Lung (tissue), 12 donors: Measurements from ENCODE around the gene CORO1C. TPM values are rescaled to one million over a fixed set of nuclear protein-coding genes. Genes with fewer than 3 reads are reported as not detected.
A peak's percentile ranks its signal among the peaks of the same experiment; 100 is the strongest.

Experiments used
- ATAC-seq: fragments of 200-7000 bp; cut with Tn5 transposase; one replicate; pipeline ENCODE4 v1.9.1; 2020; ENCODE audit warnings: moderate number of reproducible peaks; ENCODE audit not compliant: insufficient read depth, low FRiP score
- DNase-seq, 3 donors: peaks; one replicate each; pipeline ENCODE4 v3.0.0-alpha.2; 2013 to 2017
- H3K27ac ChIP-seq, 2 donors: one replicate each; pipeline ENCODE4 v1.5.1; 2013; ENCODE audit warnings: mild to moderate bottlenecking in 2 of 2, moderate library complexity in 2 of 2, control low read depth in 1 of 2, inconsistent platforms in 1 of 2, low read depth in 1 of 2, low read length in 1 of 2
- H3K27me3 ChIP-seq, 3 donors: one replicate each; pipeline ENCODE4 v1.5.1; 2013; ENCODE audit warnings: low read length in 2 of 3; ENCODE audit not compliant: control insufficient read depth in 3 of 3, insufficient read depth in 3 of 3
- H3K36me3 ChIP-seq, 4 donors: one replicate each; pipeline ENCODE4 v1.5.1; 2013; ENCODE audit warnings: low read length in 4 of 4, mild to moderate bottlenecking in 1 of 4, moderate library complexity in 1 of 4; ENCODE audit not compliant: control insufficient read depth in 4 of 4, insufficient read depth in 4 of 4
- H3K4me1 ChIP-seq, 5 donors: one replicate each; pipeline ENCODE4 v1.5.1; 2013; ENCODE audit warnings: low read length in 5 of 5, mild to moderate bottlenecking in 2 of 5, moderate library complexity in 1 of 5; ENCODE audit not compliant: control insufficient read depth in 5 of 5, insufficient read depth in 5 of 5
- H3K4me3 ChIP-seq: one replicate; pipeline ENCODE4 v1.5.1; 2013; ENCODE audit warnings: mild to moderate bottlenecking, control low read depth, moderate library complexity
- H3K9ac ChIP-seq, 2 donors: one replicate each; pipeline ENCODE4 v1.5.1; 2013; ENCODE audit warnings: low read length in 2 of 2, control low read depth in 1 of 2; ENCODE audit not compliant: insufficient read depth in 1 of 2
- H3K9me3 ChIP-seq, 4 donors: one replicate each; pipeline ENCODE4 v1.5.1; 2013; ENCODE audit warnings: low read length in 3 of 4, mild to moderate bottlenecking in 1 of 4, moderate library complexity in 1 of 4; ENCODE audit not compliant: control insufficient read depth in 4 of 4, insufficient read depth in 3 of 4
- CTCF ChIP-seq: IDR thresholded peaks from 2 replicates; pipeline ENCODE4 v1.5.1; 2012; ENCODE audit warnings: mild to moderate bottlenecking; ENCODE audit errors: control extremely low read depth, extremely low read depth
- WGBS, 2 donors: extraction: QIAGEN DNeasy Blood & Tissue Kit; methylation state at CpG; one replicate each; pipeline ENCODE4 v1.1.7; 2013; 5-methylcytosine and 5-hydroxymethylcytosine counted together
- polyA plus RNA-seq, 2 donors: library from polyadenylated mRNA; stranded (reverse); fragments of 200-250 nt; gene quantifications; one replicate each; pipeline ENCODE4 v1.2.1, GENCODE V29; 2013
- total RNA-seq, 2 donors: library from RNA; depleted of rRNA in 1 of 2; stranded (reverse); fragments of >200 nt in 1 of 2; gene quantifications; one replicate each; pipeline ENCODE4 v1.2.1, GENCODE V29; 2014 to 2021
- donor health status: control.
- donor health status: control.
- donor health status: Bipolar disorder and iron deficiency.
- donor health status: healthy.
- donor health status: DM: yes; HTN: yes; CAD: no.

Gene CORO1C
- total and polyA plus RNA-seq, 4 donors: 36.4 to 227 (median 105) TPM

GRCh38 chr12:108637222-108637971 lies 93.9 kb downstream of the CORO1C start:
- Histone ChIP-seq H3K4me3 (no peak overlapping the region), H3K27me3 (no peaks in the 10 kb centered on the region), H3K9ac (no peak overlapping the region), H3K27ac (no peak overlapping the region), H3K9me3 (no peaks in the 10 kb centered on the region), H3K4me1 (peaks cover 0 to 38% (median 19%) of the 10 kb centered on the region in 5 donors), H3K36me3 (no peaks in the 10 kb centered on the region)
- 69 to 79% methylated on average over 7 of the region's 7 CpGs for WGBS, 2 donors
- no peak for ATAC-seq
- no peak for DNase-seq
- no peak for TF ChIP-seq CTCF

DNA sequence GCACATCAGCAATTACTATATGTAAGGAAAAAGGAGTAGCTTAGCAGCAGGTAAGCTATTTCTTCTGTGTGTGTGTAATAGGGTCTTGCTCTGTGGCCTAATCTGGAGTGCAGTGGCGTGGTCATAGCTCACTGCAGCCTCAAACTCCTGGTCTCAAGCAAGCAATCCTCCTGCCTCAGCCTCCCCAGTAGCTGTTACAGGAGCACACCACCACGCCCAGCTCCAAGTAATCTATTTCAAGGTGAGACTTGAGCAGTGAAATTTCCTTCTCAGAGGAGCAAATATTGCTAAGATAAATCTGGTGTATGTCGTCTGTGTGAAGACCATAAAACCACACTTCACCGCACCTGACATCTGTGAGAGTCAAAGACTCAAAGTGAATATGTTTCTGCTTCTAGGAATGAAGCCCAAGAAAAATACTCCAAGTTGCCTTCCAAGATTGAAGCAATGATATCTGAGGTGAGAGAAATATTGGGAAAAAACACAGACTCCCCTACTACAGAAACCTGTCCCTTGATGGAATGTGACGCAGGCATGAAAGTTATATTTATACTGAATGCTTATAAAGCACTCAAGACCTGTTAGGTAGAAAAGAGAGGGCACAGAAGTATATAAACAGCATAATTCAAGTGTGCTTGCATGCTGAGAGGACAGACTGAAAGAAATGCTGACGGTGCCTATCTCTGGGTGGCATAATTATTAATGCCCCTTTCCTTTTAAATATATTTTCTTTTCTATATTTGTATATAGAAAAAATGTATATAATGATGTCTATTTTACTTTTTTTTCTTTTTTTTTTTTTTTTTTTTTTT lies 95.1 kb downstream of the CORO1C start:
- H3K27ac ChIP-seq: peak overlapping the region in 1 of 2 donors; percentile 61
- 64 to 65% methylated on average over 6 of the region's 6 CpGs for WGBS, 2 donors
- TF ChIP-seq CTCF: no peak
- DNase-seq (no peak), ATAC-seq (no peak)
- H3K4me3 ChIP-seq: no peak overlapping the region
- no peaks in the 10 kb centered on the region for H3K27me3 ChIP-seq
- H3K36me3 ChIP-seq: no peaks in the 10 kb centered on the region
- peak overlapping the region in 1 of 2 donors; percentile 29 for H3K9ac ChIP-seq
- peaks cover 0 to 33% (median 11%) of the 10 kb centered on the region in 5 donors for H3K4me1 ChIP-seq
- no peaks in the 10 kb centered on the region for H3K9me3 ChIP-seq

- H3K36me3 ChIP-seq: no peaks in the 10 kb centered on the region
- DNase-seq: no peak
- peak overlapping the region in 1 of 2 donors; percentile 29 for H3K9ac ChIP-seq
- ATAC-seq: no peak
- 18 to 36% methylated on average over 15 of the region's 15 CpGs for WGBS, 2 donors
- H3K4me3 ChIP-seq: no peak overlapping the region
- H3K4me1 ChIP-seq: peaks cover 0 to 27% (median 9%) of the 10 kb centered on the region in 5 donors
- no peaks in the 10 kb centered on the region for H3K27me3 ChIP-seq
- H3K27ac ChIP-seq: peak overlapping the region in 1 of 2 donors; percentile 61
- H3K9me3 ChIP-seq: no peaks in the 10 kb centered on the region
- TF ChIP-seq CTCF: no peak
These were observed 95.9 kb downstream of the CORO1C start for GRCh38 chr12:108635201-108635996.
